ENCODE data around the gene LRRC32. TPM values are rescaled to one million over a fixed set of nuclear protein-coding genes. Genes with fewer than 3 reads are reported as not detected.

LRRC32 gene
- total and polyA plus RNA-seq, 9 of the 15 experiments (the other 6 are each of a cell fraction or from before 2014, with no cell fraction given), result 0.10 to 0.50 (median 0.19) TPM; not detected in 5

DNA sequence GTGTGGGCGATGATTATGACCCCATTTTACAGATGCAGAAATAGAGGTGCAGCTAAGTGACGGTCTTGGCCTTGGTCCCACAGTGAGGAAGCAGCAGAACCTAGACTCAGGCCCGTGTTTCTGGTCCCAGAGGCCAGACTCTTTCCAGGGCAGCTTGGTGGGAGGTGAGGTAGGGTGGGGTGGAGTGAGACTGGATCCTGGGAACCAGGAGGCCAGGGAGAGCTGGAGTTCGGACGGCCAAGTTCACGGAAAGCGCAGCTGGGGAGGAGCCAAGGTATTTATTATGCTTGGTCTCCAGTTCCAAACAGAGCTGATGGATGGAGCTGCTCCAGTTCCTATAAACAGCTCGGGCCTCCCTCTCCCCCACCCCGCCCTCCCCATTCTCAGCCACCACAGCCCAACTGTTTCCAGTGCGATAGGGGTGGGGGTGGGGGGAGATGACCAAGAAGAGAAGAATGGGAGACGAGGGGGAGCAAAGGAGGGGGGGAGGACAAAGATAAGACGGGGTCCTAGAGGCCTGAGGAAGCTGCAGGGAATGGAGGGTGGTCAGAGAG, 16.2 kb downstream of the LRRC32 start:
- H2AFZ ChIP-seq (ENCODE audit: low read depth, low read length), result peak overlapping the region; percentile 88
- 16% methylated on average over 10 of the region's 12 CpGs for WGBS (ENCODE audit: insufficient coverage, low coverage, missing lambda C conversion rate)
- peak overlapping the region; percentile 66; the same call in 2 of the 3 replicates for H3K27ac ChIP-seq (ENCODE audit: extremely low read depth, low read depth, low read length)
- intact Hi-C loops (cut with micrococcal nuclease), result no loop called here
- peaks cover 11 to 25% of the 10 kb centered on the region in 2 experiments; a peak in 4 of 5 replicates for H3K4me1 ChIP-seq (replicated peaks in 1 of 2; ENCODE audit: control insufficient read depth in 2 of 2, insufficient read depth in 2 of 2, low read length in 2 of 2)
- no peaks in the 10 kb centered on the region for H4K20me1 ChIP-seq (replicated peaks; ENCODE audit: control insufficient read depth, insufficient read depth, low read length)
- H3K27me3 ChIP-seq (ENCODE audit: control insufficient read depth in 2 of 2, insufficient read depth in 2 of 2, low read length in 2 of 2), result 0 out of 5 replicates have a peak, but pooled peaks cover 0 to 3% of the 10 kb centered on the region in 2 experiments
- POLR2A ChIA-PET, result interaction anchor here (0.6 to 1.1 kb wide), 3 partner anchors 9 to 17 kb away, joined by 4 to 5 read pairs (median 4); no protein-coding TSS in a partner anchor
- H3K79me2 ChIP-seq (ENCODE audit: control insufficient read depth, insufficient read depth, low read length), result no peaks in the 10 kb centered on the region
- no TSS peak for BruUV-seq (replicated peaks)
- peak overlapping the region; percentile 37 for H3K4me2 ChIP-seq (ENCODE audit: insufficient read depth, low read length)
- FAIRE-seq, result peak; percentile 11
- H3K4me3 ChIP-seq, result no peak overlapping the region
- H3K36me3 ChIP-seq (ENCODE audit: control insufficient read depth, insufficient read depth, low read length), result no peaks in the 10 kb centered on the region
- no peaks in the 10 kb centered on the region for H3K9me3 ChIP-seq (replicated peaks; ENCODE audit: control insufficient read depth, insufficient read depth, low read depth, low read length)
- peak; percentile 78 to 83 (median 80) for DNase-seq (ENCODE audit: extremely low read depth in 1 of 4, low spot score in 3 of 4)
- no peaks in the 10 kb centered on the region for H3K9me1 ChIP-seq (ENCODE audit: control insufficient read depth, insufficient read depth, low read length)
- CTCF ChIA-PET (ENCODE audit: low intra/inter-chr PET ratio), result no interaction called here
- H3K9ac ChIP-seq (ENCODE audit: insufficient read depth in 1 of 2, low read depth in 2 of 2, low read length in 2 of 2), result peak overlapping the region; percentile 46 to 49; a peak in 3 of 4 replicates
- ATAC-seq, result peak; percentile 61
- in situ Hi-C loops (cut with MboI), result no loop called here
- TF ChIP-seq HDGF (IDR thresholded peaks at IDR 0.05) (no peak), ADNP (tag; IDR thresholded peaks at IDR 0.05) (peak; percentile 50; the same call in 1 of the 2 replicates), CBX5 (IDR thresholded peaks at IDR 0.05; ENCODE audit: borderline replicate concordance, low read depth) (0 out of 2 replicates have a peak, but pooled peaks have one; percentile 9), RBM25 (IDR thresholded peaks at IDR 0.05; ENCODE audit: low read depth, low read length, severe bottlenecking) (peak; percentile 62), TEAD2 (tag; IDR thresholded peaks at IDR 0.05) (no peak), HDAC2 (IDR thresholded peaks at IDR 0.05) (0 out of 2 replicates have a peak, but pooled peaks have one; percentile 43), RBM15 (IDR thresholded peaks at IDR 0.05; ENCODE audit: insufficient read depth, low read length) (no peak), SMARCA5 (IDR thresholded peaks at IDR 0.05) (peak; percentile 71; the same call in 1 of the 2 replicates), BCOR (IDR thresholded peaks at IDR 0.05) (peak; percentile 92), KDM1A (IDR thresholded peaks at IDR 0.05) (peak; percentile 63 to 84; a peak in 3 of 4 replicates)
- TF ChIP-seq, protein P1, sequence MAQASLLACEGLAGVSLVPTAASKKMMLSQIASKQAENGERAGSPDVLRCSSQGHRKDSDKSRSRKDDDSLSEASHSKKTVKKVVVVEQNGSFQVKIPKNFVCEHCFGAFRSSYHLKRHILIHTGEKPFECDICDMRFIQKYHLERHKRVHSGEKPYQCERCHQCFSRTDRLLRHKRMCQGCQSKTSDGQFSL (CRISPR knock-in tag; IDR thresholded peaks at IDR 0.05), result 0 out of 2 replicates have a peak, but pooled peaks have one; percentile 31
- TF ChIP-seq, protein P1 (tag; IDR thresholded peaks at IDR 0.05), result no peak
- TF ChIP-seq, protein P2, sequence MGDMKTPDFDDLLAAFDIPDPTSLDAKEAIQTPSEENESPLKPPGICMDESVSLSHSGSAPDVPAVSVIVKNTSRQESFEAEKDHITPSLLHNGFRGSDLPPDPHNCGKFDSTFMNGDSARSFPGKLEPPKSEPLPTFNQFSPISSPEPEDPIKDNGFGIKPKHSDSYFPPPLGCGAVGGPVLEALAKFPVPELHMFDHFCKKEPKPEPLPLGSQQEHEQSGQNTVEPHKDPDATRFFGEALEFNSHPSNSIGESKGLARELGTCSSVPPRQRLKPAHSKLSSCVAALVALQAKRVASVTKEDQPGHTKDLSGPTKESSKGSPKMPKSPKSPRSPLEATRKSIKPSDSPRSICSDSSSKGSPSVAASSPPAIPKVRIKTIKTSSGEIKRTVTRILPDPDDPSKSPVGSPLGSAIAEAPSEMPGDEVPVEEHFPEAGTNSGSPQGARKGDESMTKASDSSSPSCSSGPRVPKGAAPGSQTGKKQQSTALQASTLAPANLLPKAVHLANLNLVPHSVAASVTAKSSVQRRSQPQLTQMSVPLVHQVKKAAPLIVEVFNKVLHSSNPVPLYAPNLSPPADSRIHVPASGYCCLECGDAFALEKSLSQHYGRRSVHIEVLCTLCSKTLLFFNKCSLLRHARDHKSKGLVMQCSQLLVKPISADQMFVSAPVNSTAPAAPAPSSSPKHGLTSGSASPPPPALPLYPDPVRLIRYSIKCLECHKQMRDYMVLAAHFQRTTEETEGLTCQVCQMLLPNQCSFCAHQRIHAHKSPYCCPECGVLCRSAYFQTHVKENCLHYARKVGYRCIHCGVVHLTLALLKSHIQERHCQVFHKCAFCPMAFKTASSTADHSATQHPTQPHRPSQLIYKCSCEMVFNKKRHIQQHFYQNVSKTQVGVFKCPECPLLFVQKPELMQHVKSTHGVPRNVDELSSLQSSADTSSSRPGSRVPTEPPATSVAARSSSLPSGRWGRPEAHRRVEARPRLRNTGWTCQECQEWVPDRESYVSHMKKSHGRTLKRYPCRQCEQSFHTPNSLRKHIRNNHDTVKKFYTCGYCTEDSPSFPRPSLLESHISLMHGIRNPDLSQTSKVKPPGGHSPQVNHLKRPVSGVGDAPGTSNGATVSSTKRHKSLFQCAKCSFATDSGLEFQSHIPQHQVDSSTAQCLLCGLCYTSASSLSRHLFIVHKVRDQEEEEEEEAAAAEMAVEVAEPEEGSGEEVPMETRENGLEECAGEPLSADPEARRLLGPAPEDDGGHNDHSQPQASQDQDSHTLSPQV (IDR thresholded peaks at IDR 0.05), result no peak
- TF ChIP-seq, protein P3, sequence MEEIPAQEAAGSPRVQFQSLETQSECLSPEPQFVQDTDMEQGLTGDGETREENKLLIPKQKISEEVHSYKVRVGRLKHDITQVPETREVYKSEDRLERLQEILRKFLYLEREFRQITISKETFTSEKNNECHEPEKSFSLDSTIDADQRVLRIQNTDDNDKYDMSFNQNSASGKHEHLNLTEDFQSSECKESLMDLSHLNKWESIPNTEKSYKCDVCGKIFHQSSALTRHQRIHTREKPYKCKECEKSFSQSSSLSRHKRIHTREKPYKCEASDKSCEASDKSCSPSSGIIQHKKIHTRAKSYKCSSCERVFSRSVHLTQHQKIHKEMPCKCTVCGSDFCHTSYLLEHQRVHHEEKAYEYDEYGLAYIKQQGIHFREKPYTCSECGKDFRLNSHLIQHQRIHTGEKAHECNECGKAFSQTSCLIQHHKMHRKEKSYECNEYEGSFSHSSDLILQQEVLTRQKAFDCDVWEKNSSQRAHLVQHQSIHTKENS (CRISPR knock-in tag; IDR thresholded peaks at IDR 0.05), result no peak
- TF ChIP-seq, protein P4, sequence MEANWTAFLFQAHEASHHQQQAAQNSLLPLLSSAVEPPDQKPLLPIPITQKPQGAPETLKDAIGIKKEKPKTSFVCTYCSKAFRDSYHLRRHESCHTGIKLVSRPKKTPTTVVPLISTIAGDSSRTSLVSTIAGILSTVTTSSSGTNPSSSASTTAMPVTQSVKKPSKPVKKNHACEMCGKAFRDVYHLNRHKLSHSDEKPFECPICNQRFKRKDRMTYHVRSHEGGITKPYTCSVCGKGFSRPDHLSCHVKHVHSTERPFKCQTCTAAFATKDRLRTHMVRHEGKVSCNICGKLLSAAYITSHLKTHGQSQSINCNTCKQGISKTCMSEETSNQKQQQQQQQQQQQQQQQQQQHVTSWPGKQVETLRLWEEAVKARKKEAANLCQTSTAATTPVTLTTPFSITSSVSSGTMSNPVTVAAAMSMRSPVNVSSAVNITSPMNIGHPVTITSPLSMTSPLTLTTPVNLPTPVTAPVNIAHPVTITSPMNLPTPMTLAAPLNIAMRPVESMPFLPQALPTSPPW (CRISPR knock-in tag; IDR thresholded peaks at IDR 0.05), result peak; percentile 88
